Nephron (organoid): ENCODE measurements around the gene CSNK1D.

Experiments used
- H3K27ac Mint-ChIP-seq, 3 experiments: 2 replicates each; pipeline ENCODE4 v1.8.0; 2020; ENCODE audit warnings: mixed read lengths in 3 of 3, mild to moderate bottlenecking in 2 of 3, moderate library complexity in 1 of 3
- H3K27me3 Mint-ChIP-seq: 2 replicates; pipeline ENCODE4 v1.8.0; 2021; ENCODE audit warnings: low read depth, mild to moderate bottlenecking, moderate library complexity, mixed read lengths
- H3K36me3 Mint-ChIP-seq: 2 replicates; pipeline ENCODE4 v1.8.0; 2020; ENCODE audit warnings: low read depth, mixed read lengths
- H3K4me1 Mint-ChIP-seq: 2 replicates; pipeline ENCODE4 v1.8.0; 2020; ENCODE audit warnings: mixed read lengths
- H3K4me3 Mint-ChIP-seq, 3 experiments: 2 replicates each; pipeline ENCODE4 v1.8.0; 2020; ENCODE audit warnings: mild to moderate bottlenecking in 3 of 3, mixed read lengths in 3 of 3, moderate library complexity in 2 of 3
- H3K9me3 Mint-ChIP-seq: 2 replicates; pipeline ENCODE4 v1.8.0; 2020; ENCODE audit warnings: mixed read lengths
- CTCF ChIP-seq, 3 experiments: fragments of 200-600 bp; sonication (generic); IDR thresholded peaks; one replicate each; pipeline ENCODE4 v1.5.0; 2021; ENCODE audit warnings: antibody characterized with exemption in 3 of 3; ENCODE audit not compliant: unreplicated experiment in 3 of 3

CSNK1D gene

GRCh38 chr17:82281502-82282238 lies 8.2 kb upstream of the CSNK1D start:
- peaks cover 29% of the 10 kb centered on the region for H3K4me1 Mint-ChIP-seq
- no peak overlapping the region for H3K4me3 Mint-ChIP-seq
- peaks cover 7% of the 10 kb centered on the region for H3K36me3 Mint-ChIP-seq
- no peak for TF ChIP-seq CTCF (IDR thresholded peaks at IDR 0.05; ENCODE audit: unreplicated experiment in 3 of 3)
- peak overlapping the region in 1 of 3 experiments; percentile 15 for H3K27ac Mint-ChIP-seq
- H3K9me3 Mint-ChIP-seq = no peaks in the 10 kb centered on the region
- peaks cover 7% of the 10 kb centered on the region for H3K27me3 Mint-ChIP-seq

GRCh38 chr17:82281076-82281475 lies 7.6 kb upstream of the CSNK1D start:
- TF ChIP-seq CTCF (IDR thresholded peaks at IDR 0.05; ENCODE audit: unreplicated experiment in 3 of 3) = no peak
- H3K27ac Mint-ChIP-seq = peak overlapping the region in 1 of 3 experiments; percentile 15
- H3K4me1 Mint-ChIP-seq = peaks cover 29% of the 10 kb centered on the region
- peaks cover 7% of the 10 kb centered on the region for H3K27me3 Mint-ChIP-seq
- H3K36me3 Mint-ChIP-seq = peaks cover 7% of the 10 kb centered on the region
- H3K9me3 Mint-ChIP-seq = no peaks in the 10 kb centered on the region
- no peak overlapping the region for H3K4me3 Mint-ChIP-seq

GRCh38 chr17:82280537-82280936 lies 7.0 kb upstream of the CSNK1D start:
- TF ChIP-seq CTCF (IDR thresholded peaks at IDR 0.05; ENCODE audit: unreplicated experiment in 3 of 3) = no peak
- peaks cover 7% of the 10 kb centered on the region for H3K36me3 Mint-ChIP-seq
- no peak overlapping the region for H3K27ac Mint-ChIP-seq
- H3K4me1 Mint-ChIP-seq = peaks cover 29% of the 10 kb centered on the region
- H3K9me3 Mint-ChIP-seq = no peaks in the 10 kb centered on the region
- H3K27me3 Mint-ChIP-seq = peaks cover 7% of the 10 kb centered on the region
- H3K4me3 Mint-ChIP-seq = no peak overlapping the region

- Mint-ChIP-seq H3K4me1 (peaks cover 21% of the 10 kb centered on the region), H3K27me3 (peaks cover 11% of the 10 kb centered on the region), H3K9me3 (no peaks in the 10 kb centered on the region), H3K36me3 (peaks cover 7% of the 10 kb centered on the region), H3K4me3 (peak overlapping the region in 1 of 3 experiments; percentile 38), H3K27ac (no peak overlapping the region)
- TF ChIP-seq CTCF (IDR thresholded peaks at IDR 0.05; ENCODE audit: unreplicated experiment in 3 of 3) = no peak
These were observed 5.4 kb upstream of the CSNK1D start for GRCh38 chr17:82278786-82279391.

GRCh38 chr17:82278308-82278707 lies 4.8 kb upstream of the CSNK1D start:
- H3K4me1 Mint-ChIP-seq = peaks cover 21% of the 10 kb centered on the region
- H3K27ac Mint-ChIP-seq = peak overlapping the region in 1 of 3 experiments; percentile 1
- peaks cover 11% of the 10 kb centered on the region for H3K27me3 Mint-ChIP-seq
- TF ChIP-seq CTCF (IDR thresholded peaks at IDR 0.05; ENCODE audit: unreplicated experiment in 3 of 3) = no peak
- H3K36me3 Mint-ChIP-seq = peaks cover 7% of the 10 kb centered on the region
- no peak overlapping the region for H3K4me3 Mint-ChIP-seq
- no peaks in the 10 kb centered on the region for H3K9me3 Mint-ChIP-seq
